Middle frontal gyrus (tissue), 1 donor: ENCODE results near the gene ZBED4.

ENCODE experiments used
- DNase-seq: peaks from one replicate; pipeline ENCODE4 v3.0.0-alpha.2; 2015; ENCODE audit warnings: low spot score; ENCODE audit errors: extremely low spot score

ZBED4 gene

GRCh38 chr22:49899530-49899929 is 45.9 kb downstream of the ZBED4 start:
- no peak for DNase-seq

GRCh38 chr22:49900441-49901230 is 47.0 kb downstream of the ZBED4 start:
- DNase-seq, result no peak

- no peak for DNase-seq
These were observed 47.8 kb downstream of the ZBED4 start for GRCh38 chr22:49901457-49901856.

GRCh38 chr22:49903322-49904039 is 49.8 kb downstream of the ZBED4 start:
- DNase-seq, result no peak

- no peak for DNase-seq
These were observed 50.4 kb downstream of the ZBED4 start for GRCh38 chr22:49904040-49904369.

GRCh38 chr22:49905465-49905864 is 51.8 kb downstream of the ZBED4 start:
- DNase-seq, result no peak

- DNase-seq, result no peak
These were observed 52.6 kb downstream of the ZBED4 start for GRCh38 chr22:49906071-49906798.

- no peak for DNase-seq
These were observed 53.2 kb downstream of the ZBED4 start for GRCh38 chr22:49906799-49907290.

GRCh38 chr22:49907807-49908206 is 54.2 kb downstream of the ZBED4 start:
- DNase-seq, result no peak

- no peak for DNase-seq
These were observed 56.0 kb downstream of the ZBED4 start for GRCh38 chr22:49909476-49910205.

- DNase-seq, result no peak
These were observed 56.8 kb downstream of the ZBED4 start for GRCh38 chr22:49910229-49911155.

GRCh38 chr22:49911881-49912625 is 58.4 kb downstream of the ZBED4 start:
- no peak for DNase-seq

- no peak for DNase-seq
These were observed 59.4 kb downstream of the ZBED4 start for GRCh38 chr22:49913026-49913425.

GRCh38 chr22:49913446-49913845 is 59.8 kb downstream of the ZBED4 start:
- no peak for DNase-seq

GRCh38 chr22:49914256-49914655 is 60.6 kb downstream of the ZBED4 start:
- DNase-seq, result no peak

GRCh38 chr22:49915610-49916009 is 62.0 kb downstream of the ZBED4 start:
- DNase-seq, result no peak

GRCh38 chr22:49916831-49917230 is 63.2 kb downstream of the ZBED4 start:
- no peak for DNase-seq

GRCh38 chr22:49917974-49918910 is 64.6 kb downstream of the ZBED4 start, which contains the start of the genes ALG12 and CRELD2:
Gene ALG12 (minus strand): TSS chr22:49918438. CDS start chr22:49913765, 4,673 bp downstream.
Gene CRELD2 (plus strand): TSS chr22:49918634. CDS start chr22:49918770, 136 bp downstream.
- peak; percentile 92 for DNase-seq
